Measurements from ENCODE around the gene FLOT2.
"Not testable (repeated sequence)": the region's sequence is repeated elsewhere in the genome, so short reads cannot be mapped to it uniquely, and the experiment has no call there.

Gene FLOT2

DNA sequence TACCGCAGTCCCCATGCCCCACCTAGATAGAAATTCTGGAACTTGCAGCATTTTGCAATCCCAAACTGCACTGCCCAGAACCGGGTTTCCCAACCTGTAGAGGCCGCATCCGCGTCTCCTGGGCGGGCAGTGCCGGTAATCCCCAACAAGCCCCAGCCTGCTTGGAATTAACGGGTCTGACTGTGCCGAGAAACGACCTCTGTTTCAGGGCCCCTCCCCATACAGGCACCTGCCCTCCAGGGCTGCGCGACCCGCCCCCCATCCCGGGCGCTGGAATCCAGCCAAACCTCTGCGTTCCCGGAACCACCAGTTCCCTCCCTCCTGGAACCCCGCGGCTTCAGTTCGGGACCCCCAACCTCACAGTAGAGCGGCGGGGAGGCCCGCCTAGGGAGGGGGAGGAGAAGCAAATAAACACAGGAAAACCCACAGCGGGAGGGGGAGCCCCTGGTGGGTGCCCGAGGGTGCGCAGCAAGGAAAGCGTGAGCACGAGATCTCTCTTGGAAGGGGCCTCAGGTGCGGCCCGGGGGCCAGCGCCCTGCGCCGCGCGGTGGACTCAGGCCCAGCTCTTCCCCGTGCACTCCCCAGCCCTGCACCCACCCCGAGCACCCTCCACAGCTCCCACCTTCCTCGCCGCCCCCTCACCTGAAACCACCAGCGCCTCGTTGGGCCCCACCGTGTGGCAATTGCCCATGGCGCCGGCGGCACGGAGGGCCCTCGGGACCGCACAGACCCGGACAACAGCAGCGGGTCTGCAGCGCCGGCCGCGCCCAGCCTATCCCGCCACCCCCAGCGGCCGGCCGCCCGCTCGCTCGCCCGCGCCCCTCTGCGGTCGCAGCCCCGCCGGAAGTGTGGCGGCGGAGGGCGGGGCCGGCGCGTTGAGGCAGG lies at the start of gene FLOT2:
Gene FLOT2 (minus strand): TSS at position 850 of the 885 bp plus-strand sequence. CDS start 159 bp downstream, at position 691.
- peak; percentile 58 for DNase-seq (ENCODE audit: low spot score)

DNA sequence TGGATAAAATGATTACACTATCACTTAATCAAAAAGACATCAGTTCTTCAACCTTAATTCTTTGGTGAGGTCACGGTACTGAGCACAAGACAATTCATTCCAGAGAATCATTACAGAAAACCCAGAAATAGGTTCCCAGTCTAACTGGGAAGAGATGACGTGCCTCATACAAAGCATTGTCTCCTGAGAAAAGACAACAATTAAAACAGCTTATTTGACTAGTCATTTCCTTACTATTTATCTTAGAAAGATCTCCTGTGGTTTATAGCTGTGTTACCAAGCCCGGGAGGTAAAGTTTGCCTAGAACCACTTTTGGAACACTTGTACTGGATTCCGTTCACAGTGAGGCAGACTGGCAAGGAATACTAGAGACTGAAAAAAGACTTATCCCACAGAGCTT lies 48.7 kb upstream of the FLOT2 start:
- peak; percentile 18 for DNase-seq (ENCODE audit: low spot score)

- no peak for DNase-seq (ENCODE audit: low spot score)
These were observed 47.6 kb upstream of the FLOT2 start for GRCh38 chr17:28944862-28945741.

DNA sequence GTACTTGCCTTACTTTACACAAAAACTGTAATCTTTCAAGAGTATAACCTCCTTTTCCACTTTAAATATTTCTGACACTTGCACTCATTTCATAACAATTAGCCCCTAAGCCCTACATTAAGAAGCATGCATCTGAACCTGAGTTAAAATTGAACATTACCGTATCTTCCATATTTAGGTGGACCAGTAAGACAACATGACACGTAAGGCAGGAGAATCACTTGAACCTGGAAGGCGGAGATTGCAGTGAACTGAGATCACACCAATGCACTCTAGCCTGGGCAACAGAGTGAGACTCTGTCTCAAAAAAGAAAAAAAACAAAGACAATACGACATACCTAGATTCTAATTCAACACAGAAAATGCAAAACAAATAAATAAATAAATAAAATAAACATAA lies 46.8 kb upstream of the FLOT2 start:
- no peak for DNase-seq (ENCODE audit: low spot score)

DNA sequence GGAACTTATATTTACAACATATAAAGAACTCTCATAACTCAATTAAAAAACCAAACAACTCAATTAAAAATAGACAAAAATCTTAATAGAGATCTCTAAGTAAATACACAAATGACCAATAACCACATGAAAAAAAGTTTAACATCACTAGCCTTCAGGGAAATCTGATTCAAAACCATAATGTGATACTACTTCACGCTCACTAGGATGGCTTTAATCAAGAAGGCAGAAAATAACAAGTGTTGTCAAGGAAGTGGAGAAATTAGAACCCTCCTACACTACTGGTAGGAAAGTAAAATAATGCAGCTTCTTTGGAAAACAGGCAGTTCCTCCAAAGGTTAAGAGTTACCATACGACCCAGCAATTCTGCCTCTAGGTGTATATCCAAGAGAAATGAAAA lies 45.4 kb upstream of the FLOT2 start:
- no peak for DNase-seq (ENCODE audit: low spot score)

GRCh38 chr17:28941251-28941650 lies 43.7 kb upstream of the FLOT2 start:
- no peak for DNase-seq (ENCODE audit: low spot score)

DNA sequence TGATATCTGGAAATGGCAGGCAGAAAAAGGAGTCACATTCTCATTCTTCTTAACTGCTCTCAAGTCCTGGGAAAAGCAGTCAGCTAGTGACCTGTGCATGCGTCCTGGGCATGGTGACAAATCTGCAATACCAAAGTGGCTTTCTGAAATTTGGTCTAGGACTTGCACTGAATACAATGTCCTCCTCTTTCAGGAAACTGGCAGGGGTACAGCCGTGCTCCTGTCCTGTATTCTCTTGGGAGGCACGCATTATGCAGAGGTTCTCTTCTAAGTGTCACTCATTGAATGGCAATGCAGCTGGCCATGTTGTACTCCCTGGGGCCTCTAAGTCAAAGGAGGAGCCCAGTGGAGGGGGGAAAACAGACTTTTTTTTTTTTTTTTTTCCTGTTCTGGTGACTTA lies 43.1 kb upstream of the FLOT2 start:
- DNase-seq (ENCODE audit: low spot score): no peak

DNA sequence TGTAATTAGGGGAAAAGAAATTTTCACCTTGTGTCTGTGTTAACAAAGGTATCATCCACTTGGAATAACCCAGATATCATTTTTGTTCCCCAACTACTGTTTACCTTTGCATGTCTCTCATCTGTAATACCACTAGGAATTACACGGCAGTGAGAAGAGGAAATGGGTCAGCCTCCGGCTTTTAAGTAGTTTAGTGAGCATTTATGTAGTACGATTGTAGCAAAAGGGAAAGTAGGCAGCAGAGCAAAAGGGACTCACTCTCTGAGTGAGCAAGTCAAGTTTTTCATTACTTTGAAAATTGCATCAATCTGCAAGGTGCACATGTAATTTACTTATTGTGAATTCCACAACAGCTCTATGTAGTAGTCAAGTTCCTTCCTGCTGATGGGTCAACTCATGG lies 42.6 kb upstream of the FLOT2 start:
- DNase-seq (ENCODE audit: low spot score): no peak

- no peak for DNase-seq (ENCODE audit: low spot score)
These were observed 41.0 kb upstream of the FLOT2 start for GRCh38 chr17:28938552-28938951.

- no peak for DNase-seq (ENCODE audit: low spot score)
These were observed 39.7 kb upstream of the FLOT2 start for GRCh38 chr17:28937044-28937729.

GRCh38 chr17:28935744-28936460 lies 38.4 kb upstream of the FLOT2 start:
- DNase-seq (ENCODE audit: low spot score): no peak

DNA sequence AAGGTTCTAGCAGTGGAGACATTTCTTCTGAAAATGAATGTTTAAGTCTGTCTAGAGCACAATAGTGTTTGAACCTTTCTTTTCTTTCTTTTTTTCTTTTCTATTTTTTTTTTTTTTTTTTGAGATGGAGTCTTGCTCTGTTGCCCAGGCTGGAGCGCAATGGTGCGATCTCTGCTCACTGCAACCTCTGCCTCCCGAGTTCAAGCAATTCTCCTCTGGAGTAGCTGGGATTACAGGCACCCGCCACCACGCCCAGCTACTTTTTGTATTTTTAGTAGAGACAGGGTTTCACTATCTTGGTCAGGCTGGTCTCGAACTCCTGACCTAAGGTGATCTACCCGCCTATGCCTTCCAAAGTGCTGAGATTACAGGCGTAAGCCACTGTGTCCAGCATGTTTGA lies 37.0 kb upstream of the FLOT2 start:
- not testable (repeated sequence) for DNase-seq (ENCODE audit: low spot score)

GRCh38 chr17:28929787-28930186 lies 32.3 kb upstream of the FLOT2 start:
- DNase-seq (ENCODE audit: low spot score): no peak

DNA sequence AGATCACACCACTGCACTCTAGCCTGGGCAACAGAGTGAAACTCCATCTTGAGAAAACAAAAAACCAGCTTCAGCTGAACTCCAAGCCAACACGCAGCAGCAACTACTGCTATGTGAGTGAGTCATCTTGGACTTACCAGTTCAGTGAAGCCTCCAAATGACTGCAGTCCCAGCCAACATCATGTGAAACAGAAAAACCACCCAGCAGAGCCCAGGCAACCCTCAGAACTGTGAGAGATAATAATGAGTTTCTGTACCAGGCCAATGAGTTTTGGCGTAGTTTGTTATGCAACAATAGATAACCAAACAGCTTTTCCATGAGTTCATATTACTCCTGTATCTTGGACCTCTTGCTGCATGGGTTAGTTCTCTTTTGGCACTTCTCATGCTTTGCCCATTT lies 30.5 kb upstream of the FLOT2 start:
- DNase-seq (ENCODE audit: low spot score): peak; percentile 51

- DNase-seq (ENCODE audit: low spot score): no peak
These were observed 29.3 kb upstream of the FLOT2 start for GRCh38 chr17:28926786-28927185.

- DNase-seq (ENCODE audit: low spot score): no peak
These were observed 28.8 kb upstream of the FLOT2 start for GRCh38 chr17:28926366-28926765.

GRCh38 chr17:28925912-28926365 lies 28.4 kb upstream of the FLOT2 start:
- peak; percentile 84 for DNase-seq (ENCODE audit: low spot score)

DNA sequence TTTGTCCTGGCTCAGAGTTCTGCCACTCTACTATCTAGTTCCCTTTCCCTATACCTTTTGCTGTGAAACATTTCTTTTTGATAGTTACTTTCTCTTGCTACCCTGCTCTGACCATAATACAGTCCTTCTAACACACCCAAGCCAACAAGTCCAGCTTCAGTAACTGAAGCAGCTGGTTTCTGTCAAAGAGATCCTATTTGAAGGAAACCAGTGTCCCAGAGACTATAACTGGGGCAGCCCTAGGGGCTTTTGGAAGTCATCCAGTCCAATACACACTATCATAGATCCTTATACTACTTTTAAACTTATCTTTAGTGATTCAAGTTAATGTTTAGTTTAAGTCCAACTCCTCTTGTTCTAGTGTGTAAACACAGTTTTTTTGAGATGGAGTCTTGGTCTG lies 22.7 kb upstream of the FLOT2 start:
- no peak for DNase-seq (ENCODE audit: low spot score)

DNA sequence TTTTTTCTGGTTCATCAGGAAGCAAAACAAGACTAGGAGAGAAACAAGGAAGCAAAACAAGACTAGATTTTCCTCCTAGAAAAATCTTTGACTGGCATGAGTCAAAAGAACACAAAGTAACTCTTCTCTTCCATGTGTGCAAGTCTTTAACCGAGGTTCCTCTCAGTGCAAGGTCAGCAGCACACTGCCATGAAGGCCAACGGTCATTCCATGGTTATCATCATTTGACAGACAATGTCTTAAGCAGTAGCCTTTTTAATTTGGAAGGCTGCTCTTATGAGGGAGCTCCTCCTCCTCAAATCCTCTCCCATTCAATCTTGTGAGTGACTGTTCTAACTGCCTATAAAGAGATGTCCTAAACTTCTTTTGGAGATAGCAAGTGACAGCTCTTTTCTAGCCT lies 20.8 kb upstream of the FLOT2 start:
- DNase-seq (ENCODE audit: low spot score): no peak

GRCh38 chr17:28917465-28917864 lies 19.9 kb upstream of the FLOT2 start:
- DNase-seq (ENCODE audit: low spot score): no peak

- no peak for DNase-seq (ENCODE audit: low spot score)
These were observed 19.5 kb upstream of the FLOT2 start for GRCh38 chr17:28917029-28917428.
